WTC11 (cell line): ENCODE measurements around the gene GPC2. TPM values are rescaled to one million over a fixed set of nuclear protein-coding genes. Genes with fewer than 3 reads are reported as not detected.
"Not testable (repeated sequence)": the region's sequence is repeated elsewhere in the genome, so short reads cannot be mapped to it uniquely, and the experiment has no call there.

Experiments used
- ATAC-seq: fragments of 200-7000 bp; cut with Tn5 transposase; 2 replicates; pipeline ENCODE4 v1.10.0; 2021; ENCODE audit warnings: mild to moderate bottlenecking, moderate library complexity
- CTCF ChIA-PET: fragments of 300-600 bp; sonication (Branson Sonifier 250); formaldehyde crosslinking; loops from one replicate; lab custom pipeline; 2021; ENCODE audit warnings: antibody characterized with exemption; lab: Charles Lee
- POLR2A ChIA-PET: fragments of 350-600 bp; sonication (Branson Sonifier 250); formaldehyde crosslinking; loops from one replicate; lab custom pipeline; 2021; ENCODE audit warnings: antibody characterized with exemption; lab: Charles Lee
- DNase-seq: peaks from one replicate; pipeline ENCODE4 v3.0.0; 2021; ENCODE audit warnings: low spot score
- H3K27ac Mint-ChIP-seq: 2 replicates; pipeline ENCODE4 v1.8.0; 2021; ENCODE audit warnings: mixed read lengths
- H3K27me3 Mint-ChIP-seq: 2 replicates; pipeline ENCODE4 v1.8.0; 2021; ENCODE audit warnings: low read depth, mild to moderate bottlenecking, moderate library complexity, mixed read lengths
- H3K36me3 Mint-ChIP-seq: 2 replicates; pipeline ENCODE4 v1.8.0; 2021; ENCODE audit warnings: mixed read lengths
- H3K4me1 Mint-ChIP-seq: 2 replicates; pipeline ENCODE4 v1.8.0; 2022; ENCODE audit warnings: mixed read lengths
- H3K4me3 Mint-ChIP-seq: 2 replicates; pipeline ENCODE4 v1.8.0; 2021; ENCODE audit warnings: mild to moderate bottlenecking, moderate library complexity, mixed read lengths
- H3K9me3 Mint-ChIP-seq: 2 replicates; pipeline ENCODE4 v1.8.0; 2021; ENCODE audit warnings: mixed read lengths
- AFF4 ChIP-seq: sonication (generic); formaldehyde crosslinking; IDR thresholded peaks from 2 replicates; pipeline ENCODE4 v1.8.1; 2023; ENCODE audit warnings: mild to moderate bottlenecking, missing genetic modification reagents, borderline replicate concordance
- AR ChIP-seq: fragments of 250-450 bp; sonication (Bioruptor Pico); IDR thresholded peaks from 2 replicates; pipeline ENCODE4 v1.9.0; 2021; ENCODE audit warnings: mild to moderate bottlenecking
- ATF1 ChIP-seq: sonication (generic); formaldehyde crosslinking; IDR thresholded peaks from 2 replicates; pipeline ENCODE4 v1.8.1; 2023; ENCODE audit warnings: mild to moderate bottlenecking, moderate library complexity, missing genetic modification reagents
- FOXJ3 ChIP-seq: sonication (generic); formaldehyde crosslinking; IDR thresholded peaks from 2 replicates; pipeline ENCODE4 v1.9.0; 2021; ENCODE audit warnings: missing genetic modification reagents, mild to moderate bottlenecking, borderline replicate concordance
- GRHL2 ChIP-seq: fragments of 250-450 bp; sonication (Bioruptor Pico); IDR thresholded peaks from 2 replicates; pipeline ENCODE4 v1.8.0; 2022; ENCODE audit warnings: mild to moderate bottlenecking, moderate library complexity; ENCODE audit not compliant: insufficient replicate concordance, severe bottlenecking
- GTF2I ChIP-seq: fragments of 250-450 bp; sonication (Bioruptor Pico); conservative IDR thresholded peaks from 2 replicates; pipeline ENCODE4 v1.4.0; 2021; ENCODE audit warnings: mild to moderate bottlenecking
- JUN ChIP-seq: sonication (generic); formaldehyde crosslinking; IDR thresholded peaks from 2 replicates; pipeline ENCODE4 v1.8.0; 2023; ENCODE audit warnings: mild to moderate bottlenecking, missing genetic modification reagents
- PRRX2 ChIP-seq: fragments of 250-450 bp; sonication (Bioruptor Pico); IDR thresholded peaks from 2 replicates; pipeline ENCODE4 v1.8.0; 2021; ENCODE audit warnings: mild to moderate bottlenecking
- ZBTB43 ChIP-seq: sonication (generic); formaldehyde crosslinking; IDR thresholded peaks from 2 replicates; pipeline ENCODE4 v1.8.1; 2023; ENCODE audit warnings: mild to moderate bottlenecking, missing genetic modification reagents
- ZSCAN18 ChIP-seq: fragments of 250-450 bp; sonication (Bioruptor Pico); IDR thresholded peaks from 2 replicates; pipeline ENCODE4 v2.1.2; 2022; ENCODE audit warnings: mild to moderate bottlenecking, moderate library complexity
- total RNA-seq: library from RNA; stranded (reverse); gene quantifications from 3 replicates; pipeline ENCODE4 v1.2.3, GENCODE V29; 2021

GPC2 gene
- total RNA-seq, 1 experiment from 2014 or later: 52.1 TPM

GRCh38 chr7:100215895-100216294, 38.7 kb upstream of the GPC2 start:
- POLR2A ChIA-PET: no interaction called here
- no peak for ATAC-seq
- H3K4me1 Mint-ChIP-seq: peaks cover 3% of the 10 kb centered on the region; the same call in 1 of the 2 replicates

GRCh38 chr7:100214356-100214755, 37.2 kb upstream of the GPC2 start:
- H3K9me3 Mint-ChIP-seq, H3K27ac Mint-ChIP-seq, POLR2A ChIA-PET, DNase-seq, H3K36me3 Mint-ChIP-seq, H3K4me3 Mint-ChIP-seq, H3K4me1 Mint-ChIP-seq: not testable (repeated sequence)
- H3K27me3 Mint-ChIP-seq: peaks cover 61% of the 10 kb centered on the region
- CTCF ChIA-PET: interaction anchor here (3.9 to 5.2 kb wide), 2 partner anchors 47 to 83 kb away, joined by 13 to 44 read pairs; partner anchors contain the start of gene GAL3ST4
- ATAC-seq: peak; percentile 26

More at GRCh38 chr7:100215895-100216294, 38.7 kb upstream of the GPC2 start:
- no peak overlapping the region for H3K27ac Mint-ChIP-seq
- CTCF ChIA-PET: interaction anchor here (0.6 to 5.2 kb wide), 7 partner anchors 11 to 89 kb away, joined by 3 to 44 read pairs (median 7); partner anchors contain the start of genes GAL3ST4, GPC2, MBLAC1 and TRAPPC14
- no peaks in the 10 kb centered on the region for H3K36me3 Mint-ChIP-seq
- H3K4me3 Mint-ChIP-seq: no peak overlapping the region
- TF ChIP-seq PRRX2 (CRISPR knock-in tag) (no peak), GTF2I (no peak), JUN (no peak), ATF1 (CRISPR knock-in tag) (no peak), GRHL2 (no peak), AFF4 (CRISPR knock-in tag) (no peak), ZSCAN18 (CRISPR knock-in tag) (no peak), FOXJ3 (no peak)
- no peak for DNase-seq
- H3K27me3 Mint-ChIP-seq: peaks cover 47% of the 10 kb centered on the region
- H3K9me3 Mint-ChIP-seq: no peaks in the 10 kb centered on the region

GRCh38 chr7:100213672-100214071, 36.5 kb upstream of the GPC2 start:
- TF ChIP-seq ZBTB43 (CRISPR knock-in tag): no peak
- TF ChIP-seq AR: peak; percentile 50; the same call in 1 of the 2 replicates
- H3K27ac Mint-ChIP-seq: no peak overlapping the region
- H3K27me3 Mint-ChIP-seq: peaks cover 68% of the 10 kb centered on the region
- POLR2A ChIA-PET: no interaction called here
- ATAC-seq (no peak), DNase-seq (no peak)
- H3K9me3 Mint-ChIP-seq: no peaks in the 10 kb centered on the region
- CTCF ChIA-PET: no interaction called here
- peaks cover 5% of the 10 kb centered on the region; the same call in 1 of the 2 replicates for H3K4me1 Mint-ChIP-seq
- H3K36me3 Mint-ChIP-seq: no peaks in the 10 kb centered on the region
- no peak overlapping the region for H3K4me3 Mint-ChIP-seq
